Right atrium auricular region (tissue), 2 donors: ENCODE data around the gene PRR20G. TPM values are rescaled to one million over a fixed set of nuclear protein-coding genes. Genes with fewer than 3 reads are reported as not detected.

ENCODE experiments used
- DNase-seq: peaks from one replicate; pipeline ENCODE4 v3.0.0-alpha.2; 2019; ENCODE audit warnings: low spot score
- H3K27ac ChIP-seq, 2 donors: fragments of 200-600 bp; sonication (generic); 1 replicate in 1 of 2; 2 replicates in 1 of 2; pipeline ENCODE4 v1.5.1; 2016 to 2019
- H3K27me3 ChIP-seq, 2 donors: fragments of 200-600 bp; sonication (generic); one replicate each; pipeline versions ENCODE4 v1.5.1 to v1.6.0; 2017 to 2019
- H3K36me3 ChIP-seq: fragments of 200-600 bp; sonication (generic); one replicate; pipeline ENCODE4 v1.5.1; 2016
- H3K4me1 ChIP-seq, 2 donors: fragments of 200-600 bp; sonication (generic); one replicate each; pipeline versions ENCODE4 v1.5.1 to v1.6.0; 2017 to 2019
- H3K4me3 ChIP-seq, 2 donors: fragments of 200-600 bp; sonication (generic); 1 replicate in 1 of 2; 2 replicates in 1 of 2; pipeline ENCODE4 v1.5.1; 2017 to 2019; ENCODE audit warnings: mild to moderate bottlenecking in 1 of 2, moderate library complexity in 1 of 2
- H3K9me3 ChIP-seq, 2 donors: fragments of 200-600 bp; sonication (generic); one replicate each; pipeline ENCODE4 v1.5.1; 2019
- total RNA-seq, 2 donors: library from RNA; depleted of rRNA; stranded (reverse); fragments of >200 nt; gene quantifications; one replicate each; pipeline ENCODE4 v1.1.0, GENCODE V29; 2016
- TF ChIP-seq, protein P1 (sequence below), 2 donors: fragments of 200-600 bp; sonication (generic); IDR thresholded peaks; one replicate each; pipeline ENCODE4 v1.5.1; 2019; ENCODE audit warnings: antibody characterized with exemption in 2 of 2

Gene PRR20G
- total RNA-seq, 2 donors from 2014 or later, result not detected

DNA sequence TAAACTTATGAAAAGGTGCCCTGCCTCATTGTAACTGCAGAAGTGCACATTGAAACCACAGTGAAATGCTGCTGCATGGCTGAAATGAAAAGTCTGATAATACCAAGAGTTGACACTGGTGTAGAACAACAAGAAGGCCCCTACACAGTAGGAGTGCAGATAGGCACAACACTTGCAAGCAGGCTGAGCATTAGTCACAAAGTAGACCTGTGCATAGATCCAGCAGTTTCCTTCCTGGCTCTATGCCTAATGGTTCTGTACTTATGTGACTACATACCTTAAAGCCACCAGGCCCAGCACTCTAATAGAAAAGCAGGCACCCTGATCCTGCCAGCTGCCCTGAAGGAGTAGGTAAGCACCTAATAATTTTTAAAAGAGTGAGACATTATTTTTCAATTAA is 53.1 kb downstream of the PRR20G start:
- no peaks in the 10 kb centered on the region for H3K4me1 ChIP-seq
- DNase-seq, result no peak
- H3K9me3 ChIP-seq, result peaks cover 0 to 9% of the 10 kb centered on the region in 2 donors
- no peaks in the 10 kb centered on the region for H3K36me3 ChIP-seq
- no peaks in the 10 kb centered on the region for H3K27me3 ChIP-seq
- no peak overlapping the region for H3K27ac ChIP-seq
- no peak overlapping the region for H3K4me3 ChIP-seq
- TF ChIP-seq, protein P1, sequence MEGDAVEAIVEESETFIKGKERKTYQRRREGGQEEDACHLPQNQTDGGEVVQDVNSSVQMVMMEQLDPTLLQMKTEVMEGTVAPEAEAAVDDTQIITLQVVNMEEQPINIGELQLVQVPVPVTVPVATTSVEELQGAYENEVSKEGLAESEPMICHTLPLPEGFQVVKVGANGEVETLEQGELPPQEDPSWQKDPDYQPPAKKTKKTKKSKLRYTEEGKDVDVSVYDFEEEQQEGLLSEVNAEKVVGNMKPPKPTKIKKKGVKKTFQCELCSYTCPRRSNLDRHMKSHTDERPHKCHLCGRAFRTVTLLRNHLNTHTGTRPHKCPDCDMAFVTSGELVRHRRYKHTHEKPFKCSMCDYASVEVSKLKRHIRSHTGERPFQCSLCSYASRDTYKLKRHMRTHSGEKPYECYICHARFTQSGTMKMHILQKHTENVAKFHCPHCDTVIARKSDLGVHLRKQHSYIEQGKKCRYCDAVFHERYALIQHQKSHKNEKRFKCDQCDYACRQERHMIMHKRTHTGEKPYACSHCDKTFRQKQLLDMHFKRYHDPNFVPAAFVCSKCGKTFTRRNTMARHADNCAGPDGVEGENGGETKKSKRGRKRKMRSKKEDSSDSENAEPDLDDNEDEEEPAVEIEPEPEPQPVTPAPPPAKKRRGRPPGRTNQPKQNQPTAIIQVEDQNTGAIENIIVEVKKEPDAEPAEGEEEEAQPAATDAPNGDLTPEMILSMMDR (IDR thresholded peaks at IDR 0.05), result no peak

Other genes starting within 250 kb of the PRR20G start
- not detected for gene PRR23E, start 94.9 kb downstream of the PRR20G start, total RNA-seq